Peyer's patch (tissue), 4 donors: ENCODE data around the gene HEY2. TPM values are rescaled to one million over a fixed set of nuclear protein-coding genes. Genes with fewer than 3 reads are reported as not detected.

Experiments used
- DNase-seq, 3 donors: peaks; one replicate each; pipeline ENCODE4 v3.0.0-alpha.2; 2017 to 2019
- H3K27ac ChIP-seq, 4 donors: fragments of 200-600 bp; sonication (generic); one replicate each; pipeline ENCODE4 v1.5.1; 2016 to 2019
- H3K27me3 ChIP-seq, 2 donors: fragments of 200-600 bp; sonication (generic); one replicate each; pipeline ENCODE4 v1.5.1; 2019
- H3K36me3 ChIP-seq, 3 donors: fragments of 200-600 bp; sonication (generic); one replicate each; pipeline ENCODE4 v1.5.1; 2016 to 2019
- H3K4me1 ChIP-seq, 4 donors: fragments of 200-600 bp; sonication (generic); one replicate each; pipeline ENCODE4 v1.5.1; 2016 to 2019
- H3K4me3 ChIP-seq, 4 donors: fragments of 200-600 bp; sonication (generic); 1 replicate in 3 of 4; 2 replicates in 1 of 4; pipeline ENCODE4 v1.5.1; 2016 to 2019; ENCODE audit warnings: mild to moderate bottlenecking in 1 of 4
- H3K9me3 ChIP-seq, 4 donors: fragments of 200-600 bp; sonication (generic); one replicate each; pipeline ENCODE4 v1.5.1; 2016 to 2019; ENCODE audit warnings: mild to moderate bottlenecking in 1 of 4
- CTCF ChIP-seq, 6 experiments: fragments of 450-650 bp in 4 of 6; fragments of 200-600 bp in 2 of 6; sonication (generic) in 1 of 6; IDR thresholded peaks; one replicate each; pipeline ENCODE4 v1.5.1; 2017 to 2019; ENCODE audit warnings: antibody characterized with exemption in 6 of 6, mild to moderate bottlenecking in 3 of 6, moderate library complexity in 1 of 6
- POLR2A ChIP-seq, 2 donors: fragments of 450-650 bp; IDR thresholded peaks; one replicate each; pipeline ENCODE4 v1.5.1; 2017; ENCODE audit warnings: antibody characterized with exemption in 2 of 2, mild to moderate bottlenecking in 2 of 2, moderate library complexity in 2 of 2
- total RNA-seq, 4 donors: library from RNA; depleted of rRNA; stranded (reverse); fragments of >200 nt; gene quantifications; one replicate each; pipeline ENCODE4 v1.1.0, GENCODE V29; 2016

Gene HEY2
- total RNA-seq, 4 donors from 2014 or later: 0.35 to 2.0 (median 0.40) TPM; not detected in 1

GRCh38 chr6:125727216-125727615 lies 22.2 kb upstream of the HEY2 start:
- Histone ChIP-seq H3K27me3 (no peaks in the 10 kb centered on the region), H3K4me3 (no peak overlapping the region), H3K9me3 (no peaks in the 10 kb centered on the region), H3K4me1 (no peaks in the 10 kb centered on the region), H3K27ac (no peak overlapping the region), H3K36me3 (no peaks in the 10 kb centered on the region)
- TF ChIP-seq POLR2A (IDR thresholded peaks at IDR 0.05): no peak
- TF ChIP-seq CTCF (IDR thresholded peaks at IDR 0.05): no peak
- DNase-seq: no peak

GRCh38 chr6:125728739-125729138 lies 20.7 kb upstream of the HEY2 start:
- H3K27ac ChIP-seq: no peak overlapping the region
- DNase-seq: no peak
- H3K4me1 ChIP-seq: no peaks in the 10 kb centered on the region
- H3K36me3 ChIP-seq: no peaks in the 10 kb centered on the region
- no peaks in the 10 kb centered on the region for H3K9me3 ChIP-seq
- TF ChIP-seq POLR2A (IDR thresholded peaks at IDR 0.05) (no peak), CTCF (IDR thresholded peaks at IDR 0.05) (no peak)
- H3K4me3 ChIP-seq: no peak overlapping the region
- no peaks in the 10 kb centered on the region for H3K27me3 ChIP-seq

GRCh38 chr6:125729983-125730382 lies 19.4 kb upstream of the HEY2 start:
- Histone ChIP-seq H3K27ac (no peak overlapping the region), H3K4me1 (no peaks in the 10 kb centered on the region), H3K27me3 (no peaks in the 10 kb centered on the region), H3K4me3 (no peak overlapping the region), H3K9me3 (no peaks in the 10 kb centered on the region), H3K36me3 (no peaks in the 10 kb centered on the region)
- DNase-seq: no peak
- TF ChIP-seq POLR2A (IDR thresholded peaks at IDR 0.05): no peak
- no peak for TF ChIP-seq CTCF (IDR thresholded peaks at IDR 0.05)

GRCh38 chr6:125732398-125732797 lies 17.0 kb upstream of the HEY2 start:
- Histone ChIP-seq H3K27me3 (no peaks in the 10 kb centered on the region), H3K4me3 (no peak overlapping the region), H3K27ac (no peak overlapping the region), H3K4me1 (no peaks in the 10 kb centered on the region), H3K9me3 (no peaks in the 10 kb centered on the region), H3K36me3 (no peaks in the 10 kb centered on the region)
- TF ChIP-seq POLR2A (IDR thresholded peaks at IDR 0.05): no peak
- TF ChIP-seq CTCF (IDR thresholded peaks at IDR 0.05): no peak
- DNase-seq: no peak

- Histone ChIP-seq H3K27ac (no peak overlapping the region), H3K4me3 (no peak overlapping the region), H3K27me3 (no peaks in the 10 kb centered on the region), H3K9me3 (no peaks in the 10 kb centered on the region), H3K4me1 (no peaks in the 10 kb centered on the region), H3K36me3 (no peaks in the 10 kb centered on the region)
- TF ChIP-seq CTCF (IDR thresholded peaks at IDR 0.05) (no peak), POLR2A (IDR thresholded peaks at IDR 0.05) (no peak)
- no peak for DNase-seq
Observed at GRCh38 chr6:125733516-125734300, 15.7 kb upstream of the HEY2 start.
